ENCODE data around the gene JCHAIN. TPM values are rescaled to one million over a fixed set of nuclear protein-coding genes. Genes with fewer than 3 reads are reported as not detected.
A peak's percentile ranks its signal among the peaks of the same experiment; 100 is the strongest.

The JCHAIN gene
- total and polyA plus RNA-seq, 2 donors (not counting 1 experiment from before 2014, with no cell fraction given), result 11.3 to 28.7 TPM

DNA sequence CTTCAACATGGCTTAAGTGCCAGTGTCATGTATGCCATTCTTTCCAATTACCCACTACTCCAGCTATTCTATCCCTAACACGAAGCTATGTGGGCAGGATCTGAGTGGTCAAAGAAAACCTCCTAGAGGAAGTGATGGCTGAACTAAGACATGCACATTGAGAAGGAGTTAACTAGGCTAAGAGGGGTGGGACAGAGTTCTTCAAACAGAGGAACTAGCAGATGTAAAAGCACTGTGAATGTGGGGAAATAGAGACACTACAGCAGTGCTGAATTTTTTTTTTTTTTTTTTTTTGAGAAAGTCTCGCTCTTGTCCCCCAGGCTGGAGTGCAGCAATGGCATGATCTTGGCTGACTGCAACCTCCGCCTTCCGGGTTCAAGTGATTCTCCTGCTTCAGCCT lies 6.2 kb downstream of the JCHAIN start:
- Histone ChIP-seq H3K36me3 (ENCODE audit: control insufficient read depth, insufficient read depth, low read length) (no peaks in the 10 kb centered on the region), H3K9ac (ENCODE audit: insufficient read depth, low read length) (no peak overlapping the region), H4K20me1 (ENCODE audit: control insufficient read depth, extremely low read depth, insufficient read depth, low read length) (no peaks in the 10 kb centered on the region), H3K4me2 (ENCODE audit: extremely low read depth, insufficient read depth, low read length) (no peak overlapping the region), H2AFZ (ENCODE audit: low read length) (no peak overlapping the region), H3K9me3 (ENCODE audit: control insufficient read depth, insufficient read depth, low read depth, low read length) (no peaks in the 10 kb centered on the region), H3K27ac (ENCODE audit: insufficient read depth, low read length) (no peak overlapping the region), H3K79me2 (ENCODE audit: control insufficient read depth, insufficient read depth, low read length) (no peaks in the 10 kb centered on the region), H3K27me3 (ENCODE audit: control insufficient read depth, insufficient read depth, low read length) (no peaks in the 10 kb centered on the region), H3K4me1 (ENCODE audit: control insufficient read depth, extremely low read depth, insufficient read depth, low read length) (no peaks in the 10 kb centered on the region), H3K4me3 (replicated peaks in 1 of 4; ENCODE audit: control extremely low read depth in 1 of 4, insufficient read depth in 1 of 4, low read depth in 3 of 4, low read length in 4 of 4) (no peak overlapping the region)
- TF ChIP-seq EZH2 (IDR thresholded peaks at IDR 0.05; ENCODE audit: low read length, missing control alignments), result no peak
- TF ChIP-seq, protein P1, sequence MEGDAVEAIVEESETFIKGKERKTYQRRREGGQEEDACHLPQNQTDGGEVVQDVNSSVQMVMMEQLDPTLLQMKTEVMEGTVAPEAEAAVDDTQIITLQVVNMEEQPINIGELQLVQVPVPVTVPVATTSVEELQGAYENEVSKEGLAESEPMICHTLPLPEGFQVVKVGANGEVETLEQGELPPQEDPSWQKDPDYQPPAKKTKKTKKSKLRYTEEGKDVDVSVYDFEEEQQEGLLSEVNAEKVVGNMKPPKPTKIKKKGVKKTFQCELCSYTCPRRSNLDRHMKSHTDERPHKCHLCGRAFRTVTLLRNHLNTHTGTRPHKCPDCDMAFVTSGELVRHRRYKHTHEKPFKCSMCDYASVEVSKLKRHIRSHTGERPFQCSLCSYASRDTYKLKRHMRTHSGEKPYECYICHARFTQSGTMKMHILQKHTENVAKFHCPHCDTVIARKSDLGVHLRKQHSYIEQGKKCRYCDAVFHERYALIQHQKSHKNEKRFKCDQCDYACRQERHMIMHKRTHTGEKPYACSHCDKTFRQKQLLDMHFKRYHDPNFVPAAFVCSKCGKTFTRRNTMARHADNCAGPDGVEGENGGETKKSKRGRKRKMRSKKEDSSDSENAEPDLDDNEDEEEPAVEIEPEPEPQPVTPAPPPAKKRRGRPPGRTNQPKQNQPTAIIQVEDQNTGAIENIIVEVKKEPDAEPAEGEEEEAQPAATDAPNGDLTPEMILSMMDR (conservative IDR thresholded peaks at IDR 0.05 in 1 of 2, IDR thresholded peaks at IDR 0.05 in 1 of 2; ENCODE audit: low read depth in 1 of 2, low read length in 2 of 2), result no peak
- DNase-seq (ENCODE audit: low read depth in 2 of 2), result no peak

DNA sequence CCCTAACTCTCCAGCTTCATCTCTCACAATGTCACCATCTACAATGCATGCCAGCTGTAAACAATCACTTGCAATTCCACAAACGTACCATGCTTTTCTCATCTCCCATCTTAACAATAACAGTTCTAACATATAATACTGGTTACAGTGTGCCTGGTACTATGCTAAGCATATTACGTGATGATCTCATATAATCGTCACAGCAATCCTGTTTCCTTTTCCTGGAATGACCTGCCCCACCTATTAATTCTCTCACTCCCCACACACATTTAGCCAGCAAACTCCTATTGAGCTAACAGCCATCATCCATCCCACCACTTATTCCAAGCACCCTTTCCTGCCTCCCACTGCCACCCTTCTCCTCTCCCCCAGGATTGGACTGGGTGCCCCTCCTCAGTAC lies 7.9 kb downstream of the JCHAIN start:
- Histone ChIP-seq H2AFZ (ENCODE audit: low read length) (peak overlapping the region; percentile 59), H3K36me3 (ENCODE audit: control insufficient read depth, insufficient read depth, low read length) (no peaks in the 10 kb centered on the region), H3K4me3 (replicated peaks in 1 of 4; ENCODE audit: control extremely low read depth in 1 of 4, insufficient read depth in 1 of 4, low read depth in 3 of 4, low read length in 4 of 4) (no peak overlapping the region), H3K4me1 (ENCODE audit: control insufficient read depth, extremely low read depth, insufficient read depth, low read length) (no peaks in the 10 kb centered on the region), H3K4me2 (ENCODE audit: extremely low read depth, insufficient read depth, low read length) (no peak overlapping the region), H4K20me1 (ENCODE audit: control insufficient read depth, extremely low read depth, insufficient read depth, low read length) (no peaks in the 10 kb centered on the region), H3K9me3 (ENCODE audit: control insufficient read depth, insufficient read depth, low read depth, low read length) (no peaks in the 10 kb centered on the region), H3K27ac (ENCODE audit: insufficient read depth, low read length) (no peak overlapping the region), H3K79me2 (ENCODE audit: control insufficient read depth, insufficient read depth, low read length) (no peaks in the 10 kb centered on the region), H3K27me3 (ENCODE audit: control insufficient read depth, insufficient read depth, low read length) (no peaks in the 10 kb centered on the region), H3K9ac (ENCODE audit: insufficient read depth, low read length) (no peak overlapping the region)
- no peak for DNase-seq (ENCODE audit: low read depth in 2 of 2)
- TF ChIP-seq EZH2 (IDR thresholded peaks at IDR 0.05; ENCODE audit: low read length, missing control alignments), result no peak
- TF ChIP-seq, protein P1 (conservative IDR thresholded peaks at IDR 0.05 in 1 of 2, IDR thresholded peaks at IDR 0.05 in 1 of 2; ENCODE audit: low read depth in 1 of 2, low read length in 2 of 2), result no peak

DNA sequence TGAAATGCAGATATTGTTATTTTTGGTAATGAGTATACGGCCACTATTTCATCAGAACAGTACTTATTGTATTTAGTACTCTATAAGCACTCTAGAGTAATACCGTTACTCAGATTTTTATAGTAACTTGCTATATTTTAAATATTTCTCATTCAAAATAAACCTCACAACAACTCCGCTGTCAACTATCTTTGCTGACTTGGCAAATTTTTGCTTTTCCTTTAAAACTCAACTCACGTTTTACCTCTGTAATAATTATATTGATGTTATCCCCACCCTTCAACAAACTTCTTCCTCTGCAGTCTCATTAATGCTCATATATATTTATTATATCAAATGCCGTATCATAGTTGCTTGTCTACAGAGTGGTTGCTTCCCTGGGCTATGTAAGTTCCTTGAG lies 9.0 kb downstream of the JCHAIN start:
- no peaks in the 10 kb centered on the region for H3K9me3 ChIP-seq (ENCODE audit: control insufficient read depth, insufficient read depth, low read depth, low read length)
- H3K4me2 ChIP-seq (ENCODE audit: extremely low read depth, insufficient read depth, low read length), result no peak overlapping the region
- no peak for DNase-seq (ENCODE audit: low read depth in 2 of 2)
- no peak overlapping the region for H3K27ac ChIP-seq (ENCODE audit: insufficient read depth, low read length)
- no peak for TF ChIP-seq EZH2 (IDR thresholded peaks at IDR 0.05; ENCODE audit: low read length, missing control alignments)
- TF ChIP-seq, protein P1 (conservative IDR thresholded peaks at IDR 0.05 in 1 of 2, IDR thresholded peaks at IDR 0.05 in 1 of 2; ENCODE audit: low read depth in 1 of 2, low read length in 2 of 2), result no peak
- H3K4me1 ChIP-seq (ENCODE audit: control insufficient read depth, extremely low read depth, insufficient read depth, low read length), result no peaks in the 10 kb centered on the region
- H3K27me3 ChIP-seq (ENCODE audit: control insufficient read depth, insufficient read depth, low read length), result no peaks in the 10 kb centered on the region
- no peaks in the 10 kb centered on the region for H3K36me3 ChIP-seq (ENCODE audit: control insufficient read depth, insufficient read depth, low read length)
- H3K9ac ChIP-seq (ENCODE audit: insufficient read depth, low read length), result no peak overlapping the region
- no peak overlapping the region for H3K4me3 ChIP-seq (replicated peaks in 1 of 4; ENCODE audit: control extremely low read depth in 1 of 4, insufficient read depth in 1 of 4, low read depth in 3 of 4, low read length in 4 of 4)
- no peaks in the 10 kb centered on the region for H3K79me2 ChIP-seq (ENCODE audit: control insufficient read depth, insufficient read depth, low read length)
- no peaks in the 10 kb centered on the region for H4K20me1 ChIP-seq (ENCODE audit: control insufficient read depth, extremely low read depth, insufficient read depth, low read length)
- H2AFZ ChIP-seq (ENCODE audit: low read length), result no peak overlapping the region

Data from fibroblast of lung (primary cell).